Uterus (tissue), 2 donors: Measurements from ENCODE around the gene OR7D2.

Experiments used
- CTCF ChIP-seq, 4 experiments: fragments of 200-600 bp in 2 of 4; fragments of 450-650 bp in 2 of 4; sonication (generic) in 2 of 4; IDR thresholded peaks; one replicate each; pipeline ENCODE4 v1.5.1; 2016 to 2019; ENCODE audit warnings: antibody characterized with exemption in 4 of 4, mild to moderate bottlenecking in 2 of 4, moderate library complexity in 1 of 4
- POLR2A ChIP-seq, 2 donors: fragments of 450-650 bp; IDR thresholded peaks; one replicate each; pipeline ENCODE4 v1.6.1; 2016; ENCODE audit warnings: antibody characterized with exemption in 2 of 2, mild to moderate bottlenecking in 1 of 2, moderate library complexity in 1 of 2

- no peak for TF ChIP-seq CTCF (IDR thresholded peaks at IDR 0.05)
- no peak for TF ChIP-seq POLR2A (IDR thresholded peaks at IDR 0.05)
Measured at GRCh38 chr19:9166846-9167245, 11.9 kb upstream of the OR7D2 start.
